Peyer's patch (tissue), 4 donors: Measurements from ENCODE around the gene MICAL1.

Experiments used
- CTCF ChIP-seq, 6 experiments: fragments of 450-650 bp in 4 of 6; fragments of 200-600 bp in 2 of 6; sonication (generic) in 1 of 6; IDR thresholded peaks; one replicate each; pipeline ENCODE4 v1.5.1; 2017 to 2019; ENCODE audit warnings: antibody characterized with exemption in 6 of 6, mild to moderate bottlenecking in 3 of 6, moderate library complexity in 1 of 6
- POLR2A ChIP-seq, 2 donors: fragments of 450-650 bp; IDR thresholded peaks; one replicate each; pipeline ENCODE4 v1.5.1; 2017; ENCODE audit warnings: antibody characterized with exemption in 2 of 2, mild to moderate bottlenecking in 2 of 2, moderate library complexity in 2 of 2

- TF ChIP-seq CTCF (IDR thresholded peaks at IDR 0.05): no peak
- TF ChIP-seq POLR2A (IDR thresholded peaks at IDR 0.05): no peak
Observed at GRCh38 chr6:109447087-109447486, 8.5 kb downstream of the MICAL1 start.
